IPS-18c (cell line): ENCODE data around the gene C3orf80.
"Not testable (repeated sequence)": the region's sequence is repeated elsewhere in the genome, so short reads cannot be mapped to it uniquely, and the experiment has no call there.

ENCODE experiments used
- H3K4me3 ChIP-seq: 2 replicates; pipeline ENCODE4 v1.7.0; 2013; ENCODE audit warnings: low read depth, mild to moderate bottlenecking, low read length, moderate library complexity; ENCODE audit not compliant: insufficient read depth
- H3K9me3 ChIP-seq: one replicate; pipeline ENCODE4 v1.6.1; 2013; ENCODE audit warnings: mild to moderate bottlenecking, low read length, moderate library complexity; ENCODE audit not compliant: control insufficient read depth, insufficient read depth

Gene C3orf80

GRCh38 chr3:160204396-160205011 is 20.7 kb upstream of the C3orf80 start:
- not testable (repeated sequence) for H3K4me3 ChIP-seq, H3K9me3 ChIP-seq

GRCh38 chr3:160205606-160206005 is 19.6 kb upstream of the C3orf80 start:
- no peaks in the 10 kb centered on the region for H3K9me3 ChIP-seq
- H3K4me3 ChIP-seq, result no peak overlapping the region

GRCh38 chr3:160210341-160210740 is 14.9 kb upstream of the C3orf80 start:
- Histone ChIP-seq H3K9me3 (no peaks in the 10 kb centered on the region), H3K4me3 (no peak overlapping the region)

- no peaks in the 10 kb centered on the region for H3K9me3 ChIP-seq
- H3K4me3 ChIP-seq, result no peak overlapping the region
Measured at GRCh38 chr3:160210799-160211221, 14.4 kb upstream of the C3orf80 start.

GRCh38 chr3:160213191-160213590 is 12.0 kb upstream of the C3orf80 start:
- no peaks in the 10 kb centered on the region for H3K9me3 ChIP-seq
- H3K4me3 ChIP-seq, result no peak overlapping the region

GRCh38 chr3:160217675-160218074 is 7.5 kb upstream of the C3orf80 start:
- no peaks in the 10 kb centered on the region for H3K9me3 ChIP-seq
- H3K4me3 ChIP-seq, result no peak overlapping the region

GRCh38 chr3:160218136-160218535 is 7.1 kb upstream of the C3orf80 start:
- Histone ChIP-seq H3K4me3 (no peak overlapping the region), H3K9me3 (no peaks in the 10 kb centered on the region)

GRCh38 chr3:160220038-160220437 is 5.2 kb upstream of the C3orf80 start:
- no peaks in the 10 kb centered on the region for H3K9me3 ChIP-seq
- H3K4me3 ChIP-seq, result no peak overlapping the region

- Histone ChIP-seq H3K9me3 (no peaks in the 10 kb centered on the region), H3K4me3 (no peak overlapping the region)
Measured at GRCh38 chr3:160221019-160221418, 4.2 kb upstream of the C3orf80 start.

GRCh38 chr3:160224256-160224655 is 966 bp upstream of the C3orf80 start:
- H3K4me3 ChIP-seq, result peak overlapping the region; percentile 62
- no peaks in the 10 kb centered on the region for H3K9me3 ChIP-seq

- Histone ChIP-seq H3K4me3 (peak overlapping the region; percentile 62), H3K9me3 (no peaks in the 10 kb centered on the region)
Measured at GRCh38 chr3:160224811-160225175, 429 bp upstream of the C3orf80 start.

- Histone ChIP-seq H3K9me3 (no peaks in the 10 kb centered on the region), H3K4me3 (peak overlapping the region; percentile 62)
Measured at GRCh38 chr3:160226026-160226907, 1.0 kb downstream of the C3orf80 start.

- no peak overlapping the region for H3K4me3 ChIP-seq
- no peaks in the 10 kb centered on the region for H3K9me3 ChIP-seq
Measured at GRCh38 chr3:160227419-160227818, 2.2 kb downstream of the C3orf80 start.

- H3K9me3 ChIP-seq, result no peaks in the 10 kb centered on the region
- H3K4me3 ChIP-seq, result no peak overlapping the region
Measured at GRCh38 chr3:160232014-160232413, 6.8 kb downstream of the C3orf80 start.

GRCh38 chr3:160240719-160241118 is 15.5 kb downstream of the C3orf80 start:
- H3K4me3 ChIP-seq, H3K9me3 ChIP-seq: not testable (repeated sequence)

- Histone ChIP-seq H3K9me3 (peaks cover 2% of the 10 kb centered on the region), H3K4me3 (no peak overlapping the region)
Measured at GRCh38 chr3:160245261-160245800, 20.1 kb downstream of the C3orf80 start.

GRCh38 chr3:160247766-160248165 is 22.5 kb downstream of the C3orf80 start:
- H3K9me3 ChIP-seq, result peaks cover 2% of the 10 kb centered on the region
- no peak overlapping the region for H3K4me3 ChIP-seq

GRCh38 chr3:160253298-160253697 is 28.1 kb downstream of the C3orf80 start:
- Histone ChIP-seq H3K4me3 (no peak overlapping the region), H3K9me3 (no peaks in the 10 kb centered on the region)
